Tibial nerve (tissue), 4 donors: ENCODE results near the gene CAND1. TPM values are rescaled to one million over a fixed set of nuclear protein-coding genes. Genes with fewer than 3 reads are reported as not detected.

Experiments
- DNase-seq, 2 donors: peaks; one replicate each; pipeline ENCODE4 v3.0.0-alpha.2; 2019; ENCODE audit warnings: low spot score in 2 of 2
- H3K27ac ChIP-seq, 4 donors: fragments of 200-600 bp; sonication (generic) in 3 of 4; one replicate each; pipeline ENCODE4 v1.5.1; 2017 to 2019; ENCODE audit warnings: mild to moderate bottlenecking in 1 of 4
- H3K27me3 ChIP-seq, 2 donors: fragments of 200-600 bp; sonication (generic) in 1 of 2; one replicate each; pipeline versions ENCODE4 v1.5.1 to v1.6.0; 2017 to 2019
- H3K36me3 ChIP-seq, 3 donors: fragments of 200-600 bp; sonication (generic); one replicate each; pipeline ENCODE4 v1.5.1; 2018 to 2019
- H3K4me1 ChIP-seq, 4 donors: fragments of 200-600 bp; sonication (generic) in 3 of 4; one replicate each; pipeline ENCODE4 v1.5.1; 2017 to 2019
- H3K4me3 ChIP-seq, 4 donors: fragments of 200-600 bp; sonication (generic) in 3 of 4; one replicate each; pipeline ENCODE4 v1.5.1; 2017 to 2019; ENCODE audit warnings: mild to moderate bottlenecking in 1 of 4, moderate library complexity in 1 of 4
- H3K9me3 ChIP-seq, 4 donors: fragments of 200-600 bp; sonication (generic) in 3 of 4; one replicate each; pipeline ENCODE4 v1.5.1; 2017 to 2019
- EP300 ChIP-seq, 2 donors: sonication (generic); formaldehyde crosslinking; IDR thresholded peaks; one replicate each; pipeline ENCODE4 v1.6.1; 2017; ENCODE audit warnings: antibody characterized with exemption in 2 of 2, mild to moderate bottlenecking in 1 of 2
- POLR2A ChIP-seq, 2 donors: fragments of 450-650 bp; IDR thresholded peaks; one replicate each; pipeline ENCODE4 v1.6.1; 2017; ENCODE audit warnings: antibody characterized with exemption in 2 of 2, mild to moderate bottlenecking in 2 of 2, moderate library complexity in 2 of 2
- WGBS, 2 donors: methylation state at CpG; one replicate each; pipeline ENCODE4 v1.1.5; 2018; 5-methylcytosine and 5-hydroxymethylcytosine counted together
- total RNA-seq, 4 donors: library from RNA; depleted of rRNA; stranded (reverse); fragments of >200 nt; gene quantifications; one replicate each; pipeline ENCODE4 v1.1.0, GENCODE V29; 2016
- TF ChIP-seq, protein P1 (sequence below), 5 experiments: fragments of 200-600 bp in 3 of 5; fragments of 450-650 bp in 2 of 5; sonication (generic) in 3 of 5; IDR thresholded peaks; one replicate each; pipeline ENCODE4 v1.5.1; 2016 to 2019; ENCODE audit warnings: antibody characterized with exemption in 5 of 5, mild to moderate bottlenecking in 3 of 5, moderate library complexity in 2 of 5

Gene CAND1
- total RNA-seq, 4 donors from 2014 or later, result 67.2 to 105 (median 72.9) TPM

- H3K4me3 ChIP-seq, result no peak overlapping the region
- peaks cover 0 to 55% (median 13%) of the 10 kb centered on the region in 4 donors for H3K4me1 ChIP-seq
These were observed 10.9 kb downstream of the CAND1 start for GRCh38 chr12:67280088-67280487.

GRCh38 chr12:67280572-67280971 lies 11.4 kb downstream of the CAND1 start:
- H3K4me1 ChIP-seq, result peaks cover 0 to 51% (median 13%) of the 10 kb centered on the region in 4 donors
- peaks cover 0 to 12% (median 0%) of the 10 kb centered on the region in 3 donors for H3K36me3 ChIP-seq
- H3K4me3 ChIP-seq, result no peak overlapping the region
- no peaks in the 10 kb centered on the region for H3K9me3 ChIP-seq
- WGBS, 2 donors, result 48 to 52% methylated on average over 2 of the region's 2 CpGs
- no peaks in the 10 kb centered on the region for H3K27me3 ChIP-seq
- no peak overlapping the region for H3K27ac ChIP-seq
- TF ChIP-seq EP300 (IDR thresholded peaks at IDR 0.05) (no peak), POLR2A (IDR thresholded peaks at IDR 0.05) (no peak)
- TF ChIP-seq, protein P1, sequence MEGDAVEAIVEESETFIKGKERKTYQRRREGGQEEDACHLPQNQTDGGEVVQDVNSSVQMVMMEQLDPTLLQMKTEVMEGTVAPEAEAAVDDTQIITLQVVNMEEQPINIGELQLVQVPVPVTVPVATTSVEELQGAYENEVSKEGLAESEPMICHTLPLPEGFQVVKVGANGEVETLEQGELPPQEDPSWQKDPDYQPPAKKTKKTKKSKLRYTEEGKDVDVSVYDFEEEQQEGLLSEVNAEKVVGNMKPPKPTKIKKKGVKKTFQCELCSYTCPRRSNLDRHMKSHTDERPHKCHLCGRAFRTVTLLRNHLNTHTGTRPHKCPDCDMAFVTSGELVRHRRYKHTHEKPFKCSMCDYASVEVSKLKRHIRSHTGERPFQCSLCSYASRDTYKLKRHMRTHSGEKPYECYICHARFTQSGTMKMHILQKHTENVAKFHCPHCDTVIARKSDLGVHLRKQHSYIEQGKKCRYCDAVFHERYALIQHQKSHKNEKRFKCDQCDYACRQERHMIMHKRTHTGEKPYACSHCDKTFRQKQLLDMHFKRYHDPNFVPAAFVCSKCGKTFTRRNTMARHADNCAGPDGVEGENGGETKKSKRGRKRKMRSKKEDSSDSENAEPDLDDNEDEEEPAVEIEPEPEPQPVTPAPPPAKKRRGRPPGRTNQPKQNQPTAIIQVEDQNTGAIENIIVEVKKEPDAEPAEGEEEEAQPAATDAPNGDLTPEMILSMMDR (IDR thresholded peaks at IDR 0.05), result no peak
- DNase-seq, result no peak

More at GRCh38 chr12:67280088-67280487, 10.9 kb downstream of the CAND1 start:
- Histone ChIP-seq H3K27ac (no peak overlapping the region), H3K27me3 (no peaks in the 10 kb centered on the region), H3K36me3 (peaks cover 0 to 12% (median 0%) of the 10 kb centered on the region in 3 donors), H3K9me3 (no peaks in the 10 kb centered on the region)
- DNase-seq, result no peak
- TF ChIP-seq POLR2A (IDR thresholded peaks at IDR 0.05) (no peak), EP300 (IDR thresholded peaks at IDR 0.05) (no peak)
- TF ChIP-seq, protein P1 (IDR thresholded peaks at IDR 0.05), result no peak
- 63 to 66% methylated on average over 4 of the region's 4 CpGs for WGBS, 2 donors

DNA sequence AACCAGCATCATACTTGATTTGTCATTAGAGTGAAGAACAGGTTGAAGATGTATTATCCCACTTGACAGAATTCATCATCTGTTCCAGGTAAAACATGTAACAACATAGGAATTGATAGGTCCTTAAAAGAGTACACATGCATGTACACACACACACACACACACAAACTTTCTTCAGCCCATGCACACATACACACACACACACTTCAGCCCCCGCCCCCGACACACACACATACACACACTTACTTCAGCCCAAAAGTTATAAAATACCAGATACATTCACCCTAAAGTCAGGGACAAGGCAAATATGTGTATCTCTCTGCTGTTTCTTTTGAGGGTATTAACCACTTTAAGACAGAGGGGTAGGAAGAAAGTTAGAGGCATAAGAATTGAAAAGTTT lies 15.4 kb downstream of the CAND1 start:
- 91 to 99% methylated on average over 2 of the region's 2 CpGs for WGBS, 2 donors

GRCh38 chr12:67286257-67286656 lies 17.1 kb downstream of the CAND1 start:
- Histone ChIP-seq H3K4me1 (peaks cover 0 to 14% (median 0%) of the 10 kb centered on the region in 4 donors), H3K27me3 (no peaks in the 10 kb centered on the region), H3K9me3 (no peaks in the 10 kb centered on the region), H3K36me3 (peaks cover 0 to 23% (median 0%) of the 10 kb centered on the region in 3 donors), H3K4me3 (no peak overlapping the region), H3K27ac (no peak overlapping the region)
- DNase-seq, result no peak
- TF ChIP-seq EP300 (IDR thresholded peaks at IDR 0.05) (no peak), POLR2A (IDR thresholded peaks at IDR 0.05) (no peak)
- TF ChIP-seq, protein P1 (IDR thresholded peaks at IDR 0.05), result no peak
- 92 to 96% methylated on average over 5 of the region's 5 CpGs for WGBS, 2 donors

More for the DNA sequence above, 15.4 kb downstream of the CAND1 start:
- no peak overlapping the region for H3K27ac ChIP-seq
- no peaks in the 10 kb centered on the region for H3K27me3 ChIP-seq
- H3K4me1 ChIP-seq, result peaks cover 0 to 19% (median 4%) of the 10 kb centered on the region in 4 donors
- no peak overlapping the region for H3K4me3 ChIP-seq
- H3K9me3 ChIP-seq, result no peaks in the 10 kb centered on the region
- H3K36me3 ChIP-seq, result peaks cover 0 to 23% (median 0%) of the 10 kb centered on the region in 3 donors
- DNase-seq, result no peak
- TF ChIP-seq POLR2A (IDR thresholded peaks at IDR 0.05), result no peak
- TF ChIP-seq, protein P1 (IDR thresholded peaks at IDR 0.05), result no peak
- no peak for TF ChIP-seq EP300 (IDR thresholded peaks at IDR 0.05)

- WGBS, 2 donors, result 92 to 94% methylated on average over 5 of the region's 5 CpGs
- H3K9me3 ChIP-seq, result no peaks in the 10 kb centered on the region
- no peak for TF ChIP-seq EP300 (IDR thresholded peaks at IDR 0.05)
- TF ChIP-seq, protein P1 (IDR thresholded peaks at IDR 0.05), result no peak
- no peak for TF ChIP-seq POLR2A (IDR thresholded peaks at IDR 0.05)
- peaks cover 0 to 21% (median 0%) of the 10 kb centered on the region in 4 donors for H3K4me1 ChIP-seq
- H3K27ac ChIP-seq, result no peak overlapping the region
- H3K27me3 ChIP-seq, result no peaks in the 10 kb centered on the region
- no peak overlapping the region for H3K4me3 ChIP-seq
- DNase-seq, result no peak
- peaks cover 0 to 22% (median 0%) of the 10 kb centered on the region in 3 donors for H3K36me3 ChIP-seq
These were observed 18.2 kb downstream of the CAND1 start for GRCh38 chr12:67287311-67287710.
